ENCODE results near the gene ZNF486.
"Not testable (repeated sequence)": the region's sequence is repeated elsewhere in the genome, so short reads cannot be mapped to it uniquely, and the experiment has no call there.

Gene ZNF486

DNA sequence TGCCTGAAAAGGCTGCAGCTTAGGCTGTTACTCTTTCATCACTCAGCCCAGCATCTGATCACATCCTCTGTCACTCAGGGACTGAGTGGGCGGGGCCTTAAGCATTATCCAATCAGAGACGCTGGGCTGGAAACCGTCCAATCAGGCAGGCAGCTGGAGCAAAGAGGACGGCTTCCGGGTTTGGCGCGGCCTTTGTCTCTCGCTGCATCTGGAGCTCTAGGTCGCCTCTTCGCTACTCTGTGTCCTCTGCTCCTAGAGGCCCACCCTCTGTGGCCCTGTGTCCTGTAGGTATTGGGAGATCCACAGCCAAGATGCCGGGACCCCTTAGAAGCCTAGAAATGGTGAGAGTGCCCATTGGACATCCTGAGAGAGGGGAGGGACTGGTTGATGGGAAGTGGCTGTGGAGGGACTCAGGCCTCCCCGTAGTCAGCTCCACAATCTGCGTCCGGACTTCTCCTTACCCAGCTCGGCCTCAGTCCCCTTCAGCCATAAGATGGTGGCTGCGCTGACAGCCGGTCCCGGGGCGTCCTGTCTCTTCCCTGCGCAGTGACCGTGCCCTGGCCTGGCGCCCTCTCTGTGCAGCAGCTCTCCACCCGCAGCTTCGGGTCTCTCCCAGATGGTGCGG, at the start of gene ZNF486:
TSS of gene ZNF486 (plus strand) at position 195 of the 625 bp plus-strand sequence. CDS start at position 312, 117 bp downstream.
- peak; percentile 94 for DNase-seq

DNA sequence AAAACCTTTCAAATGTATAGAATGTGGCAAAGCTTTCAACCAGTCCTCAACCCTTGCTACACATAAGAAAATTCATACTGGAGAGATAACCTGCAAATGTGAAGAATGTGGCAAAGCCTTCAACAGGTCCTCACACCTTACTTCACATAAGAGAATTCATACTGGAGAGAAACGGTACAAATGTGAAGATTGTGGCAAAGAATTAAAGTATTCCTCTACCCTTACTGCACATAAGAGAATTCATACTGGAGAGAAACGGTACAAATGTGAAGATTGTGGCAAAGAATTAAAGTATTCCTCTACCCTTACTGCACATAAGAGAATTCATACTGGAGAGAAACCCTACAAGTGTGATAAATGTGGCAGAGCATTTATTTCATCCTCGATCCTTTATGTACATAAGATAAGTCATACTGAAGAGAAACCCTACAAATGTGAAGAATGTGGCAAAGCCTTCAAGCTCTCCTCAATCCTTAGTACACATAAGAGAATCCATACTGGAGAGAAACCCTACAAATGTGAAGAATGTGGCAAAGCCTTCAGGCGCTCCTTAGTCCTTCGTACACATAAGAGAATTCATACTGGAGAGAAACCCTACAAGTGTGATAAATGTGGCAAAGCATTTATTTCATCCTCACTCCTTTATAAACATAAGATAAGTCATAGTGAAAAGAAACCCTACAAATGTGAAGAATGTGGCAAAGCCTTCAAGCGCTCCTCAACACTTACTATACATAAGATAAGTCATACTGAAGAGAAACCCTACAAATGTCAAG, 48.8 kb upstream of the ZNF486 start:
- DNase-seq: not testable (repeated sequence)

DNA sequence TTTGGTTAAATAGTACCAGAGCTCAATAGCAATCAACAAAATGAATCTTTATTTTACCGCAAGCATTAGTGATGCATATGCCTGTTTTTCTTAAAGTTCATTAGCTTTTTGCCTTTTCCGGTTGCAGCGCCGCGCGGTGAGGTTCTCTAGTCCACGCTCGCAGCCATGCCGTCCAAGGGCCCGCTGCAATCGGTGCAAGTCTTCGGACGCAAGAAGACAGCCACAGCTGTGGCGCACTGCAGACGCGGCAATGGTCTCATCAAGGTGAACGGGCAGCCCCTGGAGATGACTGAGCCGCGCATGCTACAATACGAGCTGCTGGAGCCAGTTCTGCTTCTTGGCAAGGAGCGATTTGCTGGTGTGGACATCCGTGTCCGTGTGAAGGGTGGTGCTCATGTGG, 42.1 kb upstream of the ZNF486 start:
- DNase-seq: no peak

DNA sequence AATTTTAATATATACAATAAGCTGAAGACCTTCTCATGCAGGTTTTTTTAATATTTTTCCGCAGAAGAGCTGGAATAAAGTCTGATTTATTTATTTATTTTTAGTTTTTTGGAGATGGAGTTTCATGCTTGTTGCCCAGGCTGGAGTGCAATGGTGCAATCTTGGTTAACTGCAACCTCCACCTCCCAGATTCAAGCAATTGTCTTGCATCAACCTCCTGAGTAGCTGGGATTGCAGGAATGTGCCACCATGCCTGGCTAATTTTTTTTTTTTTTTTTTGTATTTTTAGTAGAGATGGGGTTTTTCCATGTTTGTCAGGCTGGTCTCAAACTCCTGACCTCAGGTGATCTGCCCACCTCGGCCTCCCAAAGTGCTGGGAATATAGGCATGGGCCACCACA, 34.1 kb upstream of the ZNF486 start:
- not testable (repeated sequence) for DNase-seq

DNA sequence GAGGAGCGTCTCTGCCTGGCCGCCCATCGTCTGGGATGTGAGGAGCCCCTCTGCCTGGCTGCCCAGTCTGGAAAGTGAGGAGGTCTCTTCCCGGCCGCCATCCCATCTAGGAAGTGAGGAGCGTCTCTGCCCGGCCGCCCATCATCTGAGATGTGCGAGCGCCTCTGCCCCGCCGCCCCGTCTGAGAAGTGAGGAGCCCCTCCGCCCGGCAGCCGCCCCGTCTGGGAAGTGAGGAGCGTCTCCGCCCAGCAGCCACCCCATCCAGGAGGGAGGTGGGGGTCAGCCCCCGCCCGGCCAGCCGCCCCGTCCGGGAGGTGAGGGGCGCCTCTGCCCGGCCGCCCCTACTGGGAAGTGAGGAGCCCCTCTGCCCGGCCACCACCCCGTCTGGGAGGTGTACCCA, 29.3 kb upstream of the ZNF486 start:
- DNase-seq: not testable (repeated sequence)

DNA sequence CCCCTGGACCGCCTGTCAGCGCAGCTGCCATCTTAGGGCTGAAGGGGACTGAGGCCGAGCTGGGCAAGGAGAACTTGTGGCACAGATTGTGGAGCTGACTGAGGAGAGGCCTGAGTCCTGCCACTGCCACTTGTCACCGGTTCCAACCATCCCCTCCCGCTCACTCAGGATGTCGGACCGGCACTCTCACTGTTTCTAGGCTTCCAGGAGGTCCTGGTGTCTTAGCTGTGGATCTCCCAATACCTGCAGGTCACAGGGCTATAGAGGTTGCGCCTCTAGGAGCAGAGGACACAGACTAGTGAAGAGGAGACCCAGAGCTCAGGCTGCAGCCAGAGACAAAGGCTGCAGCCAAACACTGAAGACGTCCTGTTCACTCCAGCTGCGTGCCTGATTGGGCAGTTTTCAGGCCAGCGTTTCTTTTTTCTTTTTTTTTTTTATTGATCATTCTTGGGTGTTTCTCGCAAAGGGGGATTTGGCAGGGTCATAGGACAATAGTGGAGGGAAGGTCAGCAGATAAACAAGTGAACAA, 15.3 kb upstream of the ZNF486 start:
- DNase-seq: no peak

DNA sequence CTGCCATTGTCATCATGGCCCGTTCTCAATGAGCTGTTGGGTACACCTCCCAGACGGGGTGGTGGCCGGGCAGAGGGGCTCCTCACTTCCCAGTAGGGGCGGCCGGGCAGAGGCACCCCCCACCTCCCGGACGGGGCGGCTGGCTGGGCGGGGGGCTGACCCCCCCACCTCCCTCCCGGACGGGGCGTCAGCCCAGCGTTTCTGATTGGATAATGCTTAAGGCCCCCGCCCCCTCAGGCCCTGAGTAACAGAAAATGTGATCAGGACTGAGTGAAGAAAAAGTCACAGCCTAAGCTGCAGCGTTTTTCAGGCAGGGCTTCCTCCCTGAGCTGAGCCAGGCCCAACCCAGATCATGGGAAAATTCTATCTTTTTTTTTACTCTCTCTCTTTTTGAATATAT, 14.5 kb upstream of the ZNF486 start:
- not testable (repeated sequence) for DNase-seq

DNA sequence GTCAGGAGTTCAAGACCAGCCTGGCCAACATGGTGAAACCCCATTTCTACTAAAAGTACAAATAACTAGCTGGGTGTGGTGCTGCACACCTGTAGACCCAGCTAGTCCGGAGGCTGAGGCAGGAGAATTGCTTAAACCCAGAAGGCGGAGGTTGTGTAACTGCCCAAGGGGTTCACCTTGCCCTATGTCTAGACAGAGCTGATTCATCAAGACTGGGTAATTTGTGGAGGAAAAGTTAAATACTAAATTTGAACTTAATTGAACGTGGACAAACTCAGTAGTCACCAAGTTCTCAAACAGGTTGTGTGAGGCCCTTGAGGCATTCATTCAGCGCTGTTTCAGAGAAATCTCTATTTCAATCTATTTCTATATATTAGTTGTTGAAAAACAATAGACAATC, 13.7 kb upstream of the ZNF486 start:
- DNase-seq: no peak

DNA sequence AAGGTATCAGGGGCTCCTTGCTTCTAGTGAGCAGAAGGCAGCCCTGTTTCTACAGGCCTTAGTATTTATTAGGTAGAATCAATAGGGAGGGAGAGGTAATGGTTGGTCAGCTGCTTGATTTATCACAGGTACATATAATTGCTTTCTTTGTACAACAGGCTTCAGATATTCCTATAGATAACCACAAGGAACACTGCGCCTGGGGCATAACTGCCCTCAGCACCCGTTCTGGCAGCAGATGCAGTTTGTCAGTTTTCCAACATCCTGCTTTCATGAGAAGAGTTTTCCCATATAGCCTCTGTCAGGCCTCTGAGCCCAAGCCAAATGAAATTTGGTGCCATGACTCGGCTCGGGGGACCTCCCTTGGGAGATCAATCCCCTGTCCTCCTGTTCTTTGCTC, 12.4 kb upstream of the ZNF486 start:
- DNase-seq: no peak

DNA sequence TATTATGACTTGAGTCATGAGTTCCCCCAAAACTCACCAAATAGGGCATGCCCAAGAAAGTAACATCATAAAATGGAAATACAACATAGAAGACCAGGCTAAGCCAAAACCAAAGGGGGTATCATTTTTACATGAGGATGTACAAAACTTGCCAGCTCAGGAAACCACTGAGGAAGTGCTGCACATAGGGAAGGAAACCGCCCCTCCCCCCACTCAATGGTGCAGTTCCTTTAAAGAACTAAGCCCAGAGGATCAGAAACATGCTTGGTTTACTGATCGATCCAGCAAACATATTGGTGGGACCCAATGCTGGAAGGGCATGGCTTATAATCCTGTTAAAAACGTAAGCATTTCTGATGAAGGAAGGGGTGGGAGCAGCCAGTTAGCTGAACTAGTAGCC, 4.2 kb upstream of the ZNF486 start:
- no peak for DNase-seq

DNA sequence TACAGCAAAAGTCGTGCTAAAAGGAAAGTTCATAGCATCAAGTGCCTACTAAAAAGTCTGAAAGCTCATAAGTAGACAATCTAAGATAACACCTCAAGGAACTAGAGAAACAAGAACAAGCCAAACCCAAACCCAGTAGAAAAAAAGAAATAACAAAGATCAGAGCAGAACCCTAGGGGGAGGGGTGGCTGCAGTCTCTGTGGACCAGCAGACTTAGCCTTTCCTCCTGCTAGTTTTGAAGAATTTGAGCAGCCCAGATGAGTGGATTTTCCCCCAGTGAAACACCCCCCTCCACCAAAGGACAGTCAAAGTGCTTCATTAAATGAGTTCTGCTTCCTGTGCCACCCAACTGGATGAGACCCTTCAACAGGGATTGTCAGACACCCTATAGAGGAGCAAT, 2.6 kb upstream of the ZNF486 start:
- DNase-seq: no peak

DNA sequence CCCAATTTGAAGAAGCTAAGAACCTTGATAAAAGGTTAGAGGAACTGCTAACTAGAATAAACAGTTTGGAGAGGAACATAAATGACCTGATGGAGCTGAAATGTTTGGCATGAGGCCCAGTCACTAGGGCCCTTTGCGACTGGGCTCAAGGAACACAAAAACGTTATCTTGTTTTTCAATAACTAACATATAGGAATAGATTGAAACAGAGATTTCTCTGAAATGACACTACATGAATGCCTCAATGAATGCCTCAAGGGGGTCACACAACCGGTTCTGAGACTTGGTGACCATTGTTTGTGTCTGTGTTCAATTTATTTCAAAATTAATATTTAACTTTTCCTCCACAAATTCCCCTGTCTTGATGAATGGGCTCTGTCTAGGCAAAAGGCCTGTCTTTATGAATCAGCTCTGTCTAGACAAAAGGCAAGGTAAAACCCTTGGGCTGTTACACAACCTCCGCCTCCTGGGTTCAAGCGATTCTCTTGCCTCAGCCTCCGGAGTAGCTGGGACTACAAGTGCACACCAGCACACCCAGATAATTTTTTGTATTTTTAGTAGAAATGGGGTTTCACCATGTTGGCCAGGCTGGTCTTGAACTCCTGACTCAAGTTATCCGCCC, 932 bp upstream of the ZNF486 start:
- DNase-seq: no peak

DNA sequence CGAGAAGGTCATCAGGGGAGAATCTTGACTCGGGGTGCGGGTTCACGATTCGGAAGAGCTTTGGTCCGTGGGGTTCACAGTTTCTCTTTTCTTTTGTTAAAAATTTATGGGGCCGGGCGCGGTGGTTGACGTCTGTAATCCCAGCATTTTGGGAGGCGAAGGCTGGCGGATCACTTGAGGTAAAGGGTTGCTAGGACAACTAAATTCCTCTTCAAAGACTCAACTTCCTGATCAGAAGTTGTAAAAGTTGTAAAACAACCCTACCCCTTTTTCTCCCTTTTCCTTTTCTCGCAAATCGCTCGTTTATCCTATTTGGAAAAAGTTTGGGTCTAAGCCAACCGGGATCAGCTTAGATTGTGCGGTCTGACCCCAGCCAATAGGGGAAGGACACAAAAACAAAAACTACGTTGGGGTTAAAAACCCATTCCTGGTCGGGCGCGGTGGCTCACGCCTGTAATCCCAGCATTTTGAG, 673 bp downstream of the ZNF486 start:
- no peak for DNase-seq

DNA sequence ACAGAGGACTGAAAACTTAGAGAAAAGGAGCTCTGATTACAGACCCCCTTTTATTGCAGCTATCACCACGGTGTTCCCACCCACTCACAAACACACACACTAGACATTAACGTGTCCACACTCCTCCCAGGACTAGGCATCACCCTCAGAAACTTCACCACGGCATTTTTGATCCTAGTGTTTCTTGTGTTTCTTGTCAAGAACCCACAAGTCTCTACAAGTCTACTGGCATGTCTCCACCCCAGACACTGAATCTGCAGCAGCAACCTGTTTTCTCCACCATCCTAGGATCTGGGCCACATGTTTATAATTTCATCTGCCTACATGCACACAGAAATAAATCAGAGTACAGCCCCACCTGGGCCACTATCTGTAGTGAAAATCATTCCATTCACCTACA, 4.3 kb downstream of the ZNF486 start:
- DNase-seq: no peak

DNA sequence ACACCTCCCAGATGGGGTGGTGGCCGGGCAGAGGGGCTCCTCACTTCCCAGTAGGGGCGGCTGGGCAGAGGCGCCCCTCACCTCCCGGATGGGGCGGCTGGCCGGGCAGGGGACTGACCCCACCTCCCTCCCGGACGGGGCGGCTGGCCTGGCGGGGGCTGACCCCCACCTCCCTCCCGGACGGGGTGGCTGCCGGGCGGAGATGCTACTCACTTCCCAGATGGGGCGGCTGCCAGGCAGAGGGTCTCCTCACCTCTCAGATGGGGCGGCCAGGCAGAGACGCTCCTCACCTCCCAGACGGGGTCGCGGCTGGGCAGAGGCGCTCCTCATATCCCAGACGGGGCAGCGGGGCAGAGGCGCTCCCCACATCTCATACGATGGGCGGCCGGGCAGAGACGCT, 8.8 kb downstream of the ZNF486 start:
- DNase-seq: not testable (repeated sequence)

DNA sequence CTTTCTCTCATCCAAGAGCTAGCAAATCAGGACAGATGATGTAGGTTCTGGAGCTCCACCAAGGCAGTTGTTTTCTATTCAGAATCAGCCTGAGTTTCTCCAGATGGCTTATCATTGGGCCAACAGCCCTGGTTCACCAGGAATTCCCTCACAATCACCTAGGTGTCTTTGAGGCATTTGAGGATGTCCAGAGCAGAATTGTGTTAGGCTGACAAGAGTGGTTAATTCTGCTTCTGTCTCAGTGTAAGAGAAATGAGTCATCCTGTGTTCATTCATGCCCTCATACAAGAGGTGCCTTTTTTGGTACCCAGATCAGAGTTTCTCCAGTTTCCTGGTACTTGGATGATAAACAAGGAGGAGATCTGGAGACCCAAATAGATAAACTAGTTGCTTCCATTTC, 12.9 kb downstream of the ZNF486 start:
- DNase-seq: not testable (repeated sequence)

DNA sequence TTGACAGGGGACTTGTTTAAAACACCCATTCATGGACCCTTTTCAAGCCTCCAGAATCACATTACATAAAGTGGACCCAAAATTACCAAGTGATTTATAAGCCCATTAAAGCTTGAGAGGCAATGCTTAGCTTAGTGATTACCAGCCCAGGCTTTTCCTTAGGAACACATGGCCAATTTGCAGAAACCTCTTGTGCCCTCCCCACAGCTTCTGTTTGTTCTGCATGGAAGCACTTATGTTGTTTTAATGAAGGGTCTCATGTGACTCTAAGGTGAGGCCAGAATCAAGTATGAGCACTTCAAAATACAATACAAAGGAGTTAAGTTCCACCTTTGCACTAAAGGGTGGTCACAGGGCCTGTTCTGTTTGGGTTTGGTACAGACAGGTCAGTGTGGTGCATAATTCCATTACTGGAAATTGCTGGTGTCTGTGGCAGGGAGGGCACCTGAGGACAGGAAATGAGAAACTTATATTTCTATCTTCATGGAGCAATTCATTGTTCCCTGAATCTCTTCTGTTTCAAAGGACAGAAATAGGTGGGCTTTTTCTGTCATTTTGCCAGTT, 15.3 kb downstream of the ZNF486 start:
- no peak for DNase-seq

DNA sequence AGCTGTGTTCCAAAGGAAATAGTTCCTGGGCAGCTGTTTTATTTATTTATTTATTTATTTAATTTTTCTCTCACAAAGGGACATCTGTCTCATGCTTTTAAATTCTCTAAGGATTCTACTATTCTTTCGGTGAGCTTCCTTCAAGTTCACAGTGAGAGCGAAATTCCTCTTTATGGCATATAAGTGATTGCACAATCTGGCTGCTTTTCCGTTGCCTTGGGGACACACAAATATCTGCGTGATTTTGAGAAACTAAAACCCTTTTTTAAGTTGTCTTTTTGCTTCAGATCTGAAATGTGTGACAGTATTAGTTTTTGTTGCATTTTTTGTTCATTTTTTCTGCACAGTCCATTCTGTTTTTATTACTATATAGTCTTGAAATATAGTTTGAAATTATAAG, 19.2 kb downstream of the ZNF486 start:
- DNase-seq: no peak

DNA sequence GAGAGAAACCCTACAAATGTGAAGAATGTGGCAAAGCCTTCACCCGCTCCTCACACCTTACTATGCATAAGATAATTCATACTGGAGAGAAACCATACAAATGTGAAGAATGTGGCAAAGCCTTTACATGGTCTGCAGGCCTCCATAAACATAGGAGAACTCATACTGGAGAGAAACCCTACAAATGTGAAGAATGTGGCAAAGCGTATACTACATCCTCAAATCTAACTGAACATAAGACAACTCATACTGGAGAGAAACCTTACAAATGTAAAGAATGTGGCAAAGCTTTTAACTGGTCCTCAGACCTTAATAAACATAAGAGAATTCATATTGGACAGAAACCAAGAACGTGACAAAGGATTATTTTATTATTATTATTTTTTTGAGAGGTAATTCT, 30.7 kb downstream of the ZNF486 start:
- DNase-seq: no peak

DNA sequence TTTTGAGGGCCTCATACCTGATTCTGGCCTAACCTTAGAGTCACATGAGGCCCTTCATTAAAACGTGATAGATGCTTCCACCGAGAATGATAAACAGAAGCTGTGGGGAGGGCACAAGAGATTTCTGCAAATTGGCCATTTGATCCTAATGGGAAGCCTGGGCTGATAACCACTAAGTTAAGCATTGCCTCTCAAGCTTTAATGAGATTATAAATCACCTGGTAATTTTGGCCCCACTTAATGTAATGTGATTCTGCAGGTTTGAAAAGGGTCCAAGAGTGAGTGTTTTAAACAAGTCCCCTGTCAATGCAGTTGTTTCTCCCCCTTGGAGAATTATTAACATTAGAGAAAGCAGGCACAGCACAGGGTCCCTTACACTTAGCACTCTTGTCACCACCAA, 42.0 kb downstream of the ZNF486 start:
- DNase-seq: no peak

DNA sequence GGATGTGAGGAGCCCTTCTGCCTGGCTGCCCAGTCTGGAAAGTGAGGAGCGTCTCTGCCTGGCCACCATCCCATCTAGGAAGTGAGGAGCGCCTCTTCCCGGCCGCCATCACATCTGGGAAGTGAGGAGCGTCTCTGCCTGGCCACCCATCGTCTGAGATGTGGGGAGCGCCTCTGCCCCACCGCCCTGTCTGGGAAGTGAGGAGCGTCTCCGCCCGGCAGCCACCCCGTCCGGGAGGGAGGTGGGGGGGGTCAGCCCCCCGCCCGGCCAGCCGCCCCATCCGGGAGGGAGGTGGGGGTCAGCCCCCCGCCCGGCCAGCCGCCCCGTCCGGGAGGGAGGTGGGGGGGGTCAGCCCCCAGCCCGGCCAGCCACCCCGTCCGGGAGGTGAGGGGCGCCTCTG, 47.4 kb downstream of the ZNF486 start:
- DNase-seq: not testable (repeated sequence)

DNA sequence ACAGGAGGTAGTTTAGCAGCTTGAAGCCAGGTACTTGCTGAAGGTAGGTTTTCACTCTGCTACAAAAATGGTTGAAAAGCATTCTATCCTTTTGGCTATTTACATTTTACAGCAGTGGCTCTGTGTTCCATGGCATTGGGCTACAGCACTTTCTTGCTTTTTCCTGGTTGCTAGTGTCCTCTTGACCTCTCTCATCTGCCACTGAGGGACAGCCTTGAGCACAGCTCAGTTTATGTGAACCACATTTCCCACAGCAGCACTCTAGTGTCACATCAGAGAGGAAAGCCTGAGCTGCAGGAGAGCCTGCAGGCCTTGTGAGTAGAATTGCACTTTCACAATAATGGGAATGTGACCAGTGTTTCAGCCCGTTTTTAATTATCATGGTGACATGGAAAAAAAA, 54.6 kb downstream of the ZNF486 start:
- not testable (repeated sequence) for DNase-seq

DNA sequence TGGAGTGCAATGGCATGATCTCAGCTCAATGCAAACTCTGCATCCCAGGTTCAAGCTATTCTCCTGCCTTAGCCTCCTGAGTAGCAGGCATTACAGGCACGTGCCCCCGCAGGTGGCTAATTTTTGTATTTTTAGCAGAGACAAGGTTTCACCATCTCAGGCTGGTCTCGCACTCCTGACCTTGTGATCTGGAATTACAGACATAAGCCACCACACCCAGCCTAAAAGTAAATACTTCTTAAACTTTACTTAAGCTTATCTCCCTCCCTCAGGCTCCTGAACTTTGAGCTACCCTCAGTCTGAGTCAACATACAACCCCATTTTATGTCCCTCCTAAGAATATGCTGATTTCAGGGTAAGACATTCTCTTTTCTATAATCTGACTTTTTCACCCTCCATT, 66.1 kb downstream of the ZNF486 start:
- no peak for DNase-seq

DNA sequence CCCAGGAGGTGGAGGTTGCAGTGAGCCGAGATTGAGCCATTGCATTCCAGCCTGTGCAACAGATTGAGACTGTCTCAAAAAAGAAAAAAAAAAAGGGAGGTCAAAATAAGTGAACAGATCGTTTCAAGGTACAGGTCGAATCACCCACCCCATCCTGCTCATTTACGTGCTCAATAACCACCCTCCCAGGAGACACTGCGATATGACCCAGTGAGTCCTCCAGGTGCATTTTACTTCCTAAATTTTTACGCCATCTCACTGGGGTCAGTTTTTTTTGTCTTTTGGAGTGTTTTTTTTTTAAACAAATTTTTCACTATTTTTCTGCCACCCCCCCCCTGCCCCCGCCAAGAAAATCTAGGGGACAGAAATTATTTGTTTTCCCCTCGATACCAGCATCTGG, 68.1 kb downstream of the ZNF486 start:
- DNase-seq: no peak

Data from stimulated activated CD4-positive, alpha-beta T cell treated with anti-CD3 and anti-CD28 coated beads, Interleukin-1b, Interleukin-23, amount 100 ng/mL, for 48 hours (primary cell).